Liver (tissue), 9 donors: ENCODE data around the gene CTAGE6. TPM values are rescaled to one million over a fixed set of nuclear protein-coding genes. Genes with fewer than 3 reads are reported as not detected.
"Not testable (repeated sequence)": the region's sequence is repeated elsewhere in the genome, so short reads cannot be mapped to it uniquely, and the experiment has no call there.

Source experiments
- DNase-seq: peaks from one replicate; pipeline ENCODE4 v3.0.0-alpha.2; 2017; ENCODE audit warnings: low spot score
- H3K27ac ChIP-seq, 2 donors: one replicate each; pipeline ENCODE4 v1.7.0; 2013; ENCODE audit warnings: inconsistent platforms in 2 of 2, low read length in 2 of 2, control low read depth in 1 of 2, low read depth in 1 of 2, mild to moderate bottlenecking in 1 of 2
- H3K27me3 ChIP-seq, 4 donors: one replicate each; pipeline versions ENCODE4 v1.6.1 to v1.7.0; 2013; ENCODE audit warnings: low read length in 3 of 4, inconsistent platforms in 1 of 4, mild to moderate bottlenecking in 1 of 4, moderate library complexity in 1 of 4; ENCODE audit not compliant: control insufficient read depth in 4 of 4, insufficient read depth in 4 of 4
- H3K36me3 ChIP-seq, 4 donors: one replicate each; pipeline versions ENCODE4 v1.6.1 to v1.7.0; 2013; ENCODE audit warnings: low read length in 3 of 4, mild to moderate bottlenecking in 3 of 4, low read depth in 1 of 4, moderate library complexity in 1 of 4; ENCODE audit not compliant: control insufficient read depth in 4 of 4, insufficient read depth in 3 of 4
- H3K4me1 ChIP-seq, 4 donors: one replicate each; pipeline versions ENCODE4 v1.6.1 to v1.7.0; 2013; ENCODE audit warnings: low read length in 3 of 4, mild to moderate bottlenecking in 3 of 4, moderate library complexity in 1 of 4; ENCODE audit not compliant: control insufficient read depth in 4 of 4, insufficient read depth in 4 of 4
- H3K4me3 ChIP-seq, 3 donors: one replicate each; pipeline versions ENCODE4 v1.6.1 to v1.7.0; 2013; ENCODE audit warnings: low read length in 3 of 3, control low read depth in 1 of 3, low read depth in 1 of 3, mild to moderate bottlenecking in 1 of 3
- H3K9ac ChIP-seq, 2 donors: one replicate each; pipeline ENCODE4 v1.7.0; 2013; ENCODE audit warnings: low read length in 2 of 2, mild to moderate bottlenecking in 2 of 2, moderate library complexity in 2 of 2, control low read depth in 1 of 2, low read depth in 1 of 2
- H3K9me3 ChIP-seq, 4 donors: one replicate each; pipeline versions ENCODE4 v1.6.1 to v1.7.0; 2013; ENCODE audit warnings: low read length in 3 of 4; ENCODE audit not compliant: control insufficient read depth in 4 of 4
- RXRA ChIP-seq, 2 donors: IDR thresholded peaks; 2 replicates each; pipeline ENCODE4 v1.6.1; 2017 to 2018; ENCODE audit warnings: antibody characterized with exemption in 2 of 2, mild to moderate bottlenecking in 1 of 2
- WGBS: extraction: QIAGEN DNeasy Blood & Tissue Kit; methylation state at CpG from one replicate; pipeline ENCODE4 v1.1.7; 2013; 5-methylcytosine and 5-hydroxymethylcytosine counted together
- polyA plus RNA-seq, 2 donors: library from polyadenylated mRNA; stranded (reverse) in 1 of 2; unstranded in 1 of 2; fragments of 200-250 nt in 1 of 2; fragments of >200 nt in 1 of 2; fragmentation: Nextera tagmentation in 1 of 2; extraction: Ambion mirVana in 1 of 2; gene quantifications; one replicate each; pipeline versions ENCODE4 v1.2.1 to v1.2.3, GENCODE V29; 2013 to 2015
- total RNA-seq, 2 donors: library from RNA; depleted of rRNA; stranded (reverse); fragments of >200 nt; gene quantifications; one replicate each; pipeline ENCODE4 v1.2.3, GENCODE V29; 2014
- donor health status: healthy.
- donor health status: healthy.
- donor health status: healthy.
- donor health status: healthy.
- donor health status: healthy.

Gene CTAGE6, protein sequence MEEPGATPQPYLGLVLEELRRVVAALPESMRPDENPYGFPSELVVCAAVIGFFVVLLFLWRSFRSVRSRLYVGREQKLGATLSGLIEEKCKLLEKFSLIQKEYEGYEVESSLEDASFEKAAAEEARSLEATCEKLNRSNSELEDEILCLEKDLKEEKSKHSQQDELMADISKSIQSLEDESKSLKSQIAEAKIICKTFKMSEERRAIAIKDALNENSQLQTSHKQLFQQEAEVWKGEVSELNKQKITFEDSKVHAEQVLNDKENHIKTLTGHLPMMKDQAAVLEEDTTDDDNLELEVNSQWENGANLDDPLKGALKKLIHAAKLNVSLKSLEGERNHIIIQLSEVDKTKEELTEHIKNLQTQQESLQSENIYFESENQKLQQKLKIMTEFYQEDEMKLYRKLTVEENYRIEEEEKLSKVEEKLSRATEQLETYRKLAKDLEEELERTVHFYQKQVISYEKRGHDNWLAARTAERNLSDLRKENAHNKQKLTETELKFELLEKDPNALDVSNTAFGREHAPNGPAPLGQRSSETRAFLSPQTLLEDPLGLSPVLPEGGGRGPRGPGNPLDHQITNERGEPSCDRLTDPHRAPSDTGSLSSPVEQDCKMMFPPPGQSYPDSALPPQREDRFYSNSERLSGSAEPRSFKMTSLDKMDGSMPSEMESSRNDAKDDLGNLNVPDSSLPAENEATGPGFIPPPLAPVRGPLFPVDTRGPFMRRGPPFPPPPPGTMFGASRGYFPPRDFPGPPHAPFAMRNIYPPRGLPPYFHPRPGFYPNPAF
- total RNA-seq (under 1 TPM in 1 of 2 donors, not detected in 1; 0.33 TPM), polyA plus RNA-seq (under 1 TPM in 1 of 2 donors, not detected in 1; 0.11 TPM)

DNA sequence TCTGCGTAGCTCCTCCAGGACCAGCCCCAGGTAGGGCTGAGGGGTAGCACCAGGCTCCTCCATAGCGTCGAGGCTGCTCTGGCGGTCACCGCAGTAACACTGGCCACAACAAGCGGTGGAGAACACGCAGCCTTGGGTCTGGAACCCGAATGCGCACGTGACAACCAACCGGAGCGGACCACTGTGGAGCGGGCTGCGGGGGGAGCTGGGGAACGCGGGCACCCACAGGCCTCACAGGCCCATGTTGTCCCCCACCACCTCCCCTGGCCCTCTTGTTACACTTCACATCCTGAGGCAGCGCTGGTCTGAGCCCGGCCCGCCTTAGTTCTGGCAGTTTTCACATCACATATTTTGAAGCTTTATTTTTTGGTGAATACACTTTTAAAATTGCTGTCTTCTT, at the start of gene CTAGE6:
TSS of gene CTAGE6 (minus strand) at position 101 of the 400 bp plus-strand sequence. CDS start at position 63, 38 bp downstream.
- not testable (repeated sequence) for DNase-seq

DNA sequence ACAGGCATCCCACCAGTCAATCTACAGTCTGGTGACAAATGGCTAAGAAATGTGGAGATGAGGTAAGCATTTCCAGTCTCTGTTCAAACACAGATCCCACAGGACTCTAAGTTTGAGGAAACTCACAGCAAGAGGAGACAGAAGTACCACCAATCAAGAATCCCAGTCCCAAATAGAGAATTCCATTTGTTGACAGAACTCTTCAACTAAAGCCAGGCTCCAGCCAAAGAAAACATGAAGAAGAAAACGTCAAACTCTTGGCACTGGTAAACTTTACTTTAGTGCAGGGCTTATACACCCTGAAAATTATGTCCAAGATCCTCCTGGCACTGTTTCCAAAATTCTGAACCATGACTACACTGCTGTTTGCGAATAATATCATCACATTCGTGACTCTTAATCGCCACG, 49.2 kb upstream of the CTAGE6 start:
- not testable (repeated sequence) for DNase-seq, H3K4me1 ChIP-seq, H3K27ac ChIP-seq, H3K27me3 ChIP-seq, H3K9ac ChIP-seq, H3K9me3 ChIP-seq, H3K4me3 ChIP-seq, H3K36me3 ChIP-seq
- WGBS = no CpG with 5 or more reads among the region's 5 CpGs

More for the DNA sequence above, at the start of gene CTAGE6:
- no CpG with 5 or more reads among the region's 19 CpGs for WGBS
- H3K9ac ChIP-seq, H3K4me1 ChIP-seq, H3K4me3 ChIP-seq, H3K27me3 ChIP-seq, H3K36me3 ChIP-seq, H3K9me3 ChIP-seq, H3K27ac ChIP-seq: not testable (repeated sequence)

DNA sequence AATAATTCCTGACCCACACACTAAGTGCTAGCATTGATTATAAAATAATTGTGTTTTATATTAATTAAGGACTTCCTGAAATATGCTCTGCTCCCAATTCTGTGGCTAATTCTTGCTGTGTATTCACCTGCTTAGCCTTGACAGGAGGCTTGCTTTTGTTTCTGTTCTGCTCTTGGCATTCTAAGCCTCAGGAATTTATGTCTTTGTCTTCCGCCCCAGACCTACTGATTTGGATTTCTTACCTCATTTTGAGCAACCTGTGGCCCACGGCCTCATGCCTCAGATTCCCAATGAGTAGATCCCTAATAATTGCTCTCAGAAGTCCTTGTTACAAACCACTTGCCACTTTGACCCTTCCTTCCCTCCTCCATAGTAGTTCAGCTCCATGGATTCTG, 40.4 kb upstream of the CTAGE6 start:
- WGBS = 84% methylated on average over 1 of the region's 2 CpGs
- not testable (repeated sequence) for H3K36me3 ChIP-seq

GRCh38 chr7:143797119-143797895, 39.8 kb upstream of the CTAGE6 start:
- DNase-seq, H3K27me3 ChIP-seq, H3K4me1 ChIP-seq, H3K27ac ChIP-seq, H3K4me3 ChIP-seq, H3K36me3 ChIP-seq, H3K9ac ChIP-seq, H3K9me3 ChIP-seq: not testable (repeated sequence)
- TF ChIP-seq RXRA (IDR thresholded peaks at IDR 0.05) = peak in 1 of 2 donors; percentile 27
- 28% methylated on average over 4 of the region's 6 CpGs for WGBS

More for the DNA sequence above, 40.4 kb upstream of the CTAGE6 start:
- not testable (repeated sequence) for H3K27me3 ChIP-seq, H3K4me1 ChIP-seq, H3K9me3 ChIP-seq, H3K9ac ChIP-seq, H3K4me3 ChIP-seq, DNase-seq, H3K27ac ChIP-seq

GRCh38 chr7:143795653-143796052, 38.2 kb upstream of the CTAGE6 start:
- H3K4me1 ChIP-seq, DNase-seq, H3K27me3 ChIP-seq, H3K9me3 ChIP-seq, H3K27ac ChIP-seq, H3K36me3 ChIP-seq, H3K4me3 ChIP-seq, H3K9ac ChIP-seq: not testable (repeated sequence)
- WGBS = no CpG with 5 or more reads among the region's 2 CpGs

DNA sequence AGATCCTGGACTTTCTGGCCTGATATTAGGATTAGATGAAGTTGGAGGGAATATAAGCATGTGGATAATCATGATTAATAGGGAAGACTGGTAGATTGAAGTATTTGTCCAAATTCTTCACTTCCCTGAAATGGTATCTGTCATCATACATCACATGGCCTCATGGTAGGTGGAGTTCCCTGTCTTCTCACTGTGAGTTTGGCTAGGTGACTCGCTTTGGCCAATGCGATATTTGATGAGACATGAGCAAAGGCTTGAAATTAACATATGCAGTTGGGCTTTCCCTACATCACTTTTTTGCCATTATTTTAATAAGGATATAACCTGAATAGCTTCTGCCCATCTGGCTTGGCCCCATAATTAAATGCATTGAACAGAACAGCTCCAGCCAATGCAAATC, 35.1 kb upstream of the CTAGE6 start:
- H3K4me3 ChIP-seq, H3K36me3 ChIP-seq, DNase-seq, H3K27ac ChIP-seq, H3K9me3 ChIP-seq, H3K4me1 ChIP-seq, H3K27me3 ChIP-seq, H3K9ac ChIP-seq: not testable (repeated sequence)
- 97% methylated on average over 2 of the region's 2 CpGs for WGBS

GRCh38 chr7:143785415-143786182, 28.1 kb upstream of the CTAGE6 start:
- not testable (repeated sequence) for H3K4me1 ChIP-seq, H3K27ac ChIP-seq, H3K36me3 ChIP-seq, H3K4me3 ChIP-seq, DNase-seq, H3K9ac ChIP-seq, H3K27me3 ChIP-seq, H3K9me3 ChIP-seq
- no CpG with 5 or more reads among the region's 7 CpGs for WGBS
